Fibroblast of skin of right quadriceps (primary cell): ENCODE measurements around the gene SEZ6L2.
"Not testable (repeated sequence)": the region's sequence is repeated elsewhere in the genome, so short reads cannot be mapped to it uniquely, and the experiment has no call there.

Source experiments
- DNase-seq: peaks from one replicate; pipeline ENCODE4 v3.0.0-alpha.2; 2013

SEZ6L2 gene

GRCh38 chr16:29849505-29849904, 49.8 kb downstream of the SEZ6L2 start:
- DNase-seq = no peak

GRCh38 chr16:29848420-29849297, 50.7 kb downstream of the SEZ6L2 start:
- DNase-seq = peak; percentile 54

- DNase-seq = no peak
Observed at GRCh38 chr16:29845656-29846055, 53.7 kb downstream of the SEZ6L2 start.

- no peak for DNase-seq
Observed at GRCh38 chr16:29844575-29845331, 54.6 kb downstream of the SEZ6L2 start.

- DNase-seq = no peak
Observed at GRCh38 chr16:29843931-29844330, 55.4 kb downstream of the SEZ6L2 start.

GRCh38 chr16:29842732-29843346, 56.5 kb downstream of the SEZ6L2 start:
- DNase-seq = no peak

- no peak for DNase-seq
Observed at GRCh38 chr16:29841631-29842030, 57.7 kb downstream of the SEZ6L2 start.

GRCh38 chr16:29840240-29840639, 59.1 kb downstream of the SEZ6L2 start:
- DNase-seq = no peak

- DNase-seq = no peak
Observed at GRCh38 chr16:29839822-29840221, 59.5 kb downstream of the SEZ6L2 start.

GRCh38 chr16:29837841-29838240, 61.5 kb downstream of the SEZ6L2 start:
- DNase-seq = no peak

GRCh38 chr16:29836623-29837022, 62.7 kb downstream of the SEZ6L2 start:
- DNase-seq = no peak

GRCh38 chr16:29835926-29836325, 63.4 kb downstream of the SEZ6L2 start:
- no peak for DNase-seq

- no peak for DNase-seq
Observed at GRCh38 chr16:29834079-29834478, 65.3 kb downstream of the SEZ6L2 start.

GRCh38 chr16:29833219-29833618, 66.1 kb downstream of the SEZ6L2 start:
- not testable (repeated sequence) for DNase-seq

- no peak for DNase-seq
Observed at GRCh38 chr16:29831490-29831889, 67.9 kb downstream of the SEZ6L2 start.

GRCh38 chr16:29830774-29831173, 68.6 kb downstream of the SEZ6L2 start:
- DNase-seq = no peak

GRCh38 chr16:29826342-29826695, 73.0 kb downstream of the SEZ6L2 start:
- DNase-seq = no peak

GRCh38 chr16:29825145-29826044, 74.0 kb downstream of the SEZ6L2 start:
- DNase-seq = peak; percentile 80

GRCh38 chr16:29824589-29825144, 74.7 kb downstream of the SEZ6L2 start:
- DNase-seq = peak; percentile 79

- DNase-seq = peak; percentile 82
Observed at GRCh38 chr16:29821643-29822115, 77.7 kb downstream of the SEZ6L2 start.
